ENCODE results near the gene TERB1. TPM values are rescaled to one million over a fixed set of nuclear protein-coding genes. Genes with fewer than 3 reads are reported as not detected.

TERB1 gene
- total and polyA plus RNA-seq, 10 donors: 0.04 to 0.41 TPM; not detected in 8

DNA sequence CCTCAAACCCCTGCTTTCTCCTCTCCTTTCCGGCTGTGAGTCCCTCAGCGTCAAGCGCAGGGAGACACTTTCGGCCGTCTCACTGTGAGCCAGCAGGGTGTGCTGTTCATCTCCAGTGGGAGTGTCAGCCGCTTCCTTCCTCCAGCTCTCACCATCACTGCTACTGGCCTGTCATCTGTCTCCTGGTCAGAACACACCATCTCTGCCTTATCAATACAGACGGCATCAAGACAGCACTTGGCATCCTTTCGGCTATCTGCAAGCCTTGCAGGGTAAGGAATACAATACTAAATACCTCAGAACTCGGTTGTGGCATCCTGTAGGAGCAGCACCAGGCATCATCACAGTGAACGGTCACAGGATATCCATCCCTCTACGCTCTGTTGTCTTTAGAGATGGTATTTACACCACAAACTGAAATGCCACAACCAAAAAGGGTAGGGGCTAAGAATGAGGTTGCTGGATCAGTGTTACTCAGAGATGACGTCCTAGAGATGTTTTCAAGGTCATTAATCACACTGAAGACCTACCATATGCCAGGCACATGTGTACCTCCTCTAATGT lies 84.2 kb downstream of the TERB1 start:
- TF ChIP-seq, protein P1, sequence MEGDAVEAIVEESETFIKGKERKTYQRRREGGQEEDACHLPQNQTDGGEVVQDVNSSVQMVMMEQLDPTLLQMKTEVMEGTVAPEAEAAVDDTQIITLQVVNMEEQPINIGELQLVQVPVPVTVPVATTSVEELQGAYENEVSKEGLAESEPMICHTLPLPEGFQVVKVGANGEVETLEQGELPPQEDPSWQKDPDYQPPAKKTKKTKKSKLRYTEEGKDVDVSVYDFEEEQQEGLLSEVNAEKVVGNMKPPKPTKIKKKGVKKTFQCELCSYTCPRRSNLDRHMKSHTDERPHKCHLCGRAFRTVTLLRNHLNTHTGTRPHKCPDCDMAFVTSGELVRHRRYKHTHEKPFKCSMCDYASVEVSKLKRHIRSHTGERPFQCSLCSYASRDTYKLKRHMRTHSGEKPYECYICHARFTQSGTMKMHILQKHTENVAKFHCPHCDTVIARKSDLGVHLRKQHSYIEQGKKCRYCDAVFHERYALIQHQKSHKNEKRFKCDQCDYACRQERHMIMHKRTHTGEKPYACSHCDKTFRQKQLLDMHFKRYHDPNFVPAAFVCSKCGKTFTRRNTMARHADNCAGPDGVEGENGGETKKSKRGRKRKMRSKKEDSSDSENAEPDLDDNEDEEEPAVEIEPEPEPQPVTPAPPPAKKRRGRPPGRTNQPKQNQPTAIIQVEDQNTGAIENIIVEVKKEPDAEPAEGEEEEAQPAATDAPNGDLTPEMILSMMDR (IDR thresholded peaks at IDR 0.05 in 8 of 11, conservative IDR thresholded peaks at IDR 0.05 in 3 of 11): peak in 9 of 11 experiments; percentile 9 to 69 (median 52)
- TF ChIP-seq POLR2AphosphoS5 (IDR thresholded peaks at IDR 0.05): peak in 2 of 3 donors; percentile 48 to 63
- no peak for TF ChIP-seq POLR2A (IDR thresholded peaks at IDR 0.05)
- peaks cover 0 to 47% (median 7%) of the 10 kb centered on the region in 6 donors for H3K36me3 ChIP-seq
- no peak overlapping the region for H3K27ac ChIP-seq
- no peaks in the 10 kb centered on the region for H3K27me3 ChIP-seq (replicated peaks in 1 of 7)
- DNase-seq: no peak
- intact Hi-C loops (cut with DNase I; ENCODE audit: low total_unique reads): no loop called here
- H3K9me3 ChIP-seq: no peaks in the 10 kb centered on the region
- H3K4me3 ChIP-seq: no peak overlapping the region
- 57 to 74% (median 63%) methylated on average over 12 of the region's 12 CpGs for whole genome bisulfite sequencing, 5 donors
- H3K4me1 ChIP-seq: peaks cover 0 to 9% (median 0%) of the 10 kb centered on the region in 6 donors

DNA sequence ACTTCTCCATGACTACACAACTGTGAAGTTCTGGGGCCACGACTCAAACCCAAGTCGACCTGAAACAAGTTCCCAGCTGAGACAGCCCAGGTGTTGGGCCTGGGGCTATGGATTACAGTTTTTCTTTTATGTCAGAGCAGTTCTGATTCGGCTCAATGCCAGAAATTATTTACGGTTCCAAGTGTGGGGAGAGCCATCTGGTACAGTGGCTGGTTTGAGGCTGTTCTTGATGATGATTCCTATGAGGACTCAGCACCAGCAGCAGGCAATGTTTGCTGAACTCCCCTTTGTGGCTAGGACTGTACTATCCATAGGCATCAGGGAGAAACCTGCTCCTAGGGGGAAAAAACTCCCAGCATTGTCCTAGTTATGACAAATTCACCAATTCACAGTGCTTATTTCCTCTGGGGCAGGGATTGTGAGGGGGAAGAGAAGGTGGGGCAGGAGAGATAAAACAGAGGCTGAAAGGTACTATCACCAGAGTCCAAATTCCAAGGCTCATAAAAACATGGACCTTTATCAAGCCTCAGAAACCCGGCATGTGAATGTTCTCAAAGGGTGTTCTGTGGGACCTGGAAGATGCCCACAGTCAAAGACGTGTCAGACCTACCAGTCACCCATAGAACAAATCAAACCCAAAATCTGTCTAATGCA lies 86.6 kb downstream of the TERB1 start:
- TF ChIP-seq, protein P1 (IDR thresholded peaks at IDR 0.05 in 8 of 11, conservative IDR thresholded peaks at IDR 0.05 in 3 of 11): no peak
- TF ChIP-seq POLR2A (IDR thresholded peaks at IDR 0.05): no peak
- TF ChIP-seq POLR2AphosphoS5 (IDR thresholded peaks at IDR 0.05): no peak
- no peaks in the 10 kb centered on the region for H3K27me3 ChIP-seq (replicated peaks in 1 of 7)
- H3K9me3 ChIP-seq: peaks cover 0 to 9% (median 0%) of the 10 kb centered on the region in 8 donors
- H3K4me1 ChIP-seq: peaks cover 0 to 13% (median 0%) of the 10 kb centered on the region in 6 donors
- no peak for DNase-seq
- no peak overlapping the region for H3K27ac ChIP-seq
- peaks cover 0 to 23% (median 2%) of the 10 kb centered on the region in 6 donors for H3K36me3 ChIP-seq
- no peak overlapping the region for H3K4me3 ChIP-seq
- WGBS, 5 donors: 76 to 87% (median 80%) methylated on average over 6 of the region's 6 CpGs
- intact Hi-C loops (cut with DNase I; ENCODE audit: low total_unique reads): no loop called here

DNA sequence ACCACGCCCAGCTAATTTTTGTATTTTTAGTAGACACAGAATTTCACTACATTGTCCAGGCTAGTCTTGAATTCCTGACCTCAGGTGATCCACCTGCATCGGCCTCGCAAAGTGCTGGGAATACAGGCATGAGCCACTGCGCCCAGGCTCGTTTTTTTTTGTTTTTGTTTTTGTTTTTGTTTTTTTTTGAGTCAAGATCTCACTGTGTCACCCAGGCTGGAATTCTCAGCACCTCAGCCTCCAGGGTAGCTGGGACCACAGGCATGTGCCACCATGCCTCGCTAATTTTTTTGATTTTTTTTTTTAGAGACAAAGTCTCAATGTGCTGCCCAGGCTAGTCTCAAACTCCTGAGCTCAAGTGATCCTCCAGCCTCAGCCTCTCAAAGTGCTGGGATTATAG lies 87.3 kb downstream of the TERB1 start:
- intact Hi-C loops (cut with DNase I; ENCODE audit: low total_unique reads): no loop called here
- TF ChIP-seq POLR2A (IDR thresholded peaks at IDR 0.05) (no peak), POLR2AphosphoS5 (IDR thresholded peaks at IDR 0.05) (no peak)
- TF ChIP-seq, protein P1 (IDR thresholded peaks at IDR 0.05 in 8 of 11, conservative IDR thresholded peaks at IDR 0.05 in 3 of 11): no peak
- WGBS, 5 donors: 89 to 96% (median 94%) methylated on average over 6 of the region's 6 CpGs

DNA sequence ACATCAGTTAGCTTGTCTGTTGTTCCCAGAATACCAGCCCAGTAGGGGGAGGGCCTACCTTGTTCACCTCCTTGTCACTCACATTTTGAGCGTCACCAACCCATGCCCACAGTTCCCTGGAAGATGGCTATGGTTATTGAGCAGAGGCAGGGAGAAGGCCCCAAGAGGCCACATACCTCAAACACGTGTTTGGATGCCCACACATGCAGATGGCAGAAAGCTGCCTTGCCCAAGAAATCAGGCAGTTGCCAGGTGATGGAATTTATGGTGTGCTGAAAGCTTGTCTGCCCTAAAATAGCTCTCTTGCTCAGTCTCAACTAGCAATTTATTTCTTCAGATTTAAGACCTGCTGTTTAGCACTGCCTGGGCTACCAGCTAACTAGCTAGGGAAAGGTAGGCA lies 88.3 kb downstream of the TERB1 start:
- Histone ChIP-seq H3K27ac (no peak overlapping the region), H3K36me3 (peaks cover 0 to 6% (median 0%) of the 10 kb centered on the region in 6 donors), H3K4me1 (peaks cover 0 to 13% (median 0%) of the 10 kb centered on the region in 6 donors), H3K9me3 (peaks cover 0 to 9% (median 0%) of the 10 kb centered on the region in 8 donors), H3K4me3 (no peak overlapping the region), H3K27me3 (replicated peaks in 1 of 7) (no peaks in the 10 kb centered on the region)
- no peak for DNase-seq
- TF ChIP-seq POLR2A (IDR thresholded peaks at IDR 0.05) (no peak), POLR2AphosphoS5 (IDR thresholded peaks at IDR 0.05) (no peak)
- TF ChIP-seq, protein P1 (IDR thresholded peaks at IDR 0.05 in 8 of 11, conservative IDR thresholded peaks at IDR 0.05 in 3 of 11): no peak
- intact Hi-C loops (cut with DNase I; ENCODE audit: low total_unique reads): no loop called here
- WGBS, 5 donors: 39 to 71% (median 65%) methylated on average over 2 of the region's 2 CpGs

More for the DNA sequence above, 87.3 kb downstream of the TERB1 start:
- peaks cover 0 to 9% (median 0%) of the 10 kb centered on the region in 8 donors for H3K9me3 ChIP-seq
- no peak overlapping the region for H3K27ac ChIP-seq
- peaks cover 0 to 13% (median 0%) of the 10 kb centered on the region in 6 donors for H3K4me1 ChIP-seq
- H3K4me3 ChIP-seq: no peak overlapping the region
- no peaks in the 10 kb centered on the region for H3K27me3 ChIP-seq (replicated peaks in 1 of 7)
- no peak for DNase-seq
- H3K36me3 ChIP-seq: peaks cover 0 to 15% (median 2%) of the 10 kb centered on the region in 6 donors
